ENCODE data around the gene PSMB7. TPM values are rescaled to one million over a fixed set of nuclear protein-coding genes. Genes with fewer than 3 reads are reported as not detected.

PSMB7 gene
- 190 and 204 TPM in 2 replicates for total RNA-seq

GRCh38 chr9:124415102-124415851, at the start of gene PSMB7:
Gene PSMB7, minus strand, starts transcription at chr9:124415442. Its CDS starts 17 bp downstream, at chr9:124415425.

GRCh38 chr9:124450241-124450924, 35.1 kb upstream of the PSMB7 start, which contains the start of gene ADGRD2:
Gene ADGRD2, plus strand, starts transcription at chr9:124450451. Its CDS starts 1,216 bp downstream, at chr9:124451667.

Other genes with a start within 250 kb of the PSMB7 start
- 38.4 and 78.6 TPM in 2 replicates for gene NEK6, start 157.5 kb downstream of the PSMB7 start, total RNA-seq
- not detected in 2 replicates for gene ADGRD2, start 35.0 kb upstream of the PSMB7 start, total RNA-seq
- not detected in 2 replicates for gene NR5A1, start 92.0 kb upstream of the PSMB7 start, total RNA-seq

Measured in placental pericyte (primary cell).